Stimulated activated naive CD8-positive, alpha-beta T cell treated with anti-CD3 and anti-CD28 coated beads, Interleukin-15, Interleukin-2, amounts not matched to agents 100 U/mL and 50 U/mL, for 24 hours (primary cell): ENCODE results near the gene LRRC40.
A peak's percentile ranks its signal among the peaks of the same experiment; 100 is the strongest.
"Not testable (repeated sequence)": the region's sequence is repeated elsewhere in the genome, so short reads cannot be mapped to it uniquely, and the experiment has no call there.

Source experiments
- ATAC-seq: fragments of 150-1000 bp; cut with Tn5 transposase; one replicate; pipeline ENCODE4 v1.10.0; 2021
- DNase-seq: peaks from one replicate; pipeline ENCODE4 v3.0.0; 2021

LRRC40 gene

DNA sequence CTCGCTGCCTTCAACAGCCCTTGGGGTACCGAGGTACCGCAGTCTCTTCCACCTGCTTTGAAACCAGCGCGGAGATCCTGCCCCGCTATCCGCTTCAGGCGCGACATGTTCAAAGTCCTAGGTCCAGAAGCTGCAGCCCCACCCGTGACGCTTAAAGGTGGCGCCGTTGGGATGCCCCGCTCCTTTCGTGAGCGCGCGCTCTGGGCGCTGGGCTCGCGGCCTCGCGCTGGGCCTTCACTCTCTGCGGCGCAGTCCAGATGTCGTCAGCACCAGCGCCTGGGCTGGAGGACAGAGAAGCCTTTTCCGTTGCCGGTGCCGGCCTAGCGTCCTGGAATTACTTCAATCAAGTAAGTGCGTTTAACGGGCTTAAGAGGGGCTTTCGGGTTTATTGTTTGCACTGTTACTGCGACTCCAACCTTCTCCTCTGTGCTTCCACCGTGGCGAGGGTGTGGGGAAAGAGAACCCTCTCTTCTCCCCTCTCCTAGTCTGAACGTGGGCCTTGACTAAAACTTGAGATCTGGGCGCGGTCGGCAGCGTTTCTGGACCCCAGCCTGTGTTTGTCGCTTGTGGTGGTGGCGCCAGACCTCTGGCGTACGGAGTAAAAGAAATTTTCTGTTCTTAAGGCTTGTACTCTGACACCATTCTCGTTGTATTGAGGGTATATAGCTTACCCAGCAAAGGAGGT lies at the start of gene LRRC40:
TSS of gene LRRC40 (minus strand) at position 146 of the 685 bp plus-strand sequence. CDS start at position 107, 39 bp downstream.
- ATAC-seq (peak; percentile 99), DNase-seq (peak; percentile 96)

DNA sequence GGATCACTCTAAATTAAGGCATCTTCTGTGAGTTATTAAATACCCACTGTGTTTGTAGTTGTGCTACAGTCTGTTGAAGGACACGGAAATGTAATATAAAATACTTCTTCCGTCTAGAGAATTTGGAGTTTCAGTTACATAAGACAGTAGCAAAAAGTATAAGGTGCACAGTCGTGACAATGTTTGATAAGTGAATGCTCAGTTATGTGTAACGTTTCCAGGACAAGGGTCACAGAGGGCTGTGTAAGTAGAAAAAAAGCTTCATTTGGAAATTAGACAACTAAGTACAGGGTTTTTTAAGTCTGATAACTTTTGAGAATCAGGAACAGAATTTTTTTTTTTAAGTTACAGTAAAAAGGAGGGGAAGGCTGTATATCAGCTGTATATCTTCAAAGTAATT lies 43.4 kb upstream of the LRRC40 start:
- ATAC-seq = no peak
- no peak for DNase-seq

DNA sequence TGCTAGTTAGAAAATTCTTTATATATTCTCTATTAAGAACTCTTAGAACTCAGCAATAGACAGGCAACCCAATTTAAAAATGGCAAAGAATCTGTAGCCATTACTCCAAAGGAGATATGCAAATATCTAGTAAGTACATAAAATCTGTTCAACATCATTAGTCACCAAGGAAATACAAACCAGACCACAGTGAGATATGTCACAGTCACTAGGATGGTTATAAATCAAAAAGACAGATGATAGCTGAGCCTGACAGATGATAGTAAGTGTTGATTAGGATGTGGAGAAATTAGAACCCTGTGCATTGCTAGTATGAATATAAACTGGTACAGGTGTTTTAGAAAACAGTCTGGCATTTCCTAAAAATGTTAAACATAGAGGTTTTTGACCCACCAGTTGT lies 42.4 kb upstream of the LRRC40 start:
- peak; percentile 66 for ATAC-seq

DNA sequence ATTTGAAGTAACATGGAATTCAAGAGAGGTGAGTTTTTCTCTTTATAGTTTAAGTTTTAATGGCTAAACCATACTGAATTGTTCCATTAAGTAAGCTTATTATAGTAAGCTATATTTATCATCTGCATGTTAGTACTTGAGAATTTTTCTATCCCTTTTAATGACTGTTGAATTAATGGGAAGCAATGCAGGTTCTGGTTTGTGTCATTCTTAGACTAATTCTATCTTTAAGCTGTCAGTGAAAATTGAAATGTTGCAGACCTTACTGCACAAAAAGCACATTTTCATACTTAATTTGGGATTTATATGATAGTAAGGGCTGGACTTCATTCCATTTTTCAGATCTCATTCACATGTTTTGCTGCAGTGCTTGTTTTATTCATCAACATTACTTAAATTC lies 41.7 kb upstream of the LRRC40 start:
- ATAC-seq (no peak), DNase-seq (no peak)

More for the DNA sequence above, 42.4 kb upstream of the LRRC40 start:
- DNase-seq = no peak

DNA sequence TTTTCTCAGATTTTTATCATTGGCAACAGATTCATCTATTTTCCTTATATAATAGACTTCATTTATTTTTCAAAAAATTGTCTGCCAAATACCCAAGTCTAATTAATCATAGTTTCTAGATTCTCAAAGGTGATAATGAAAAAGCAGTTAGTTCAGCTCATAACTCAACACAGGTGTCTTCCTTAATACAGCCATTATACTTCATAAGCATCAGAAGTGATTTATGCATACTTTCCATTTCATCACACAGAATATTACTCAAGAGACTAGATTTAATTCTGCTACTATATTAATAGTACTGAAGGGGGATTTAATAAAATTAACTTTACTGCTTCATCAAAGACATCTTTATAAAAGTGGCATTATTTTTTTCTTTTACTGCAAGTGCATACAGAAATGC lies 34.6 kb upstream of the LRRC40 start:
- DNase-seq (no peak), ATAC-seq (no peak)

DNA sequence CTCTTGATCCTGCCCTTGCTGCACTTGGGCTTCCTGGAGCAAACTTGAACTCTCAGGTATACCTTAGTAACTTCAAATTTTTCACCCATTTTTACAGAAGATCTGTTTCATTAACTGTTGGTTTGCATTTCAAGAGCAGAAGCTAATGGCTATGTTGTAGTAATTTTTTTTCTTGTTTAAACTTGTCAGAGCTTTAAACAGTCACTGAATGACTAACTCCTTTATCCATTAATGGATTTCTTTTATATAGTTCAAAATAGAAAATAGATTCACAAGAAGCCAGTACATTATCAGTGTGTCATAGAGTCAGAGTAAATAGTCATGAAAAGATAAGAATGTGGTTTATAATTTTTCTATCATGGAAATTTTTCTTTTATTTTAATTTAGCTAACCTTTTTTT lies 29.4 kb upstream of the LRRC40 start:
- no peak for ATAC-seq
- DNase-seq = no peak

DNA sequence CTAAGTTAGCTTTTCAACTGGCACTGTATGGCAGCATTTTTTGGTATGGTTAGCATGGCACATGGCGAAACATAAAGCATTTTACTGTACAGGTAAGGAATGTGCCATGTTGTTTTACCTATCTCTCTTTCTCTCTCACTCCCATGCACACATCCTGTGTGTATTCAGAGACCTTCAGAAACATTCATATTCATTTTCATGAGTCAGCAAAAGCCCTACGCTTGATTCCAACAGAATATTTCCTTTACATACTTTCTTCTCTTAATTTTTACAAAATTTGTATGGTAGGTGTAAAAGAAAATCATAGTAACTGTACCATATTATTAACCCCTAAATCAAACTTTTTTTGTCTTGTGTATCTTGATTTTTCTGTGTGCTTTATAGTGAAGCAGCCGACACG lies 26.1 kb upstream of the LRRC40 start:
- DNase-seq = no peak
- ATAC-seq = no peak

DNA sequence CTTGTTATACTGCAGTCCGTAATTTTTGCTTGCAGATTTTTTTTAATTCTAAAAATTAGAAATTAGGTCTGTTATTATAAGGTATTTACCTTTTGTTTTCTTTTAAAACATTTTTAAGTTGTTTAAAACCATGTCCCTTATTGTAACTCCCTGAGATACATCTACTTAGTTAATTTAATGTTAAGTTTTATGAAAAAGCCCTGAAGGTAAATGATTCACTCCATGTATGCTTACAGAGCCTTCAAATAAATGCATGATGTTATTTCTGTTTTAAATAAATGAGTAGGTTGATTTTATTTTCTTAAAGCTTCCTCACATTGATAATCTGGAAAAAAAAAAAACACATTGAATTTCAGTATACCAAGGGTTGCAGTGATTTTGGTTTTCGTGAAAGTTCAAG lies 23.3 kb upstream of the LRRC40 start:
- ATAC-seq = no peak

DNA sequence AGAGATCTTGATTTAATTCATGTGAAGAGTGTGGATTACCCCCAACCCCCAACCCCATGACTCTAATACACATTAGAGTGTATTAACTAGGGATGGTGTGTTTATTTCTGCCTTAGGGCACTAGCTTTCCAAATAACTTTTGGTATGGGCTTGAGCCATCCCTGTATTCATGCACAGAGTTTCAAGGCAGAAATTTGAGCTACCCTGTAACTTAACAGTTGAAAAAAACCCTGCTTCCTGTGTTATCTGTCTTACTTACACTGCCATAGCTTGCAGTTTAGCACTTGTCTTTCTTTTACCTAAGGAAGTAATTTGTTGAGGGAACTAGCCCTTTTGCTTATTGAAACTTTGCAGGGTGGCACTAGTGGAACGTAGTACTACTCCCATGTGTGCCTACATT lies 22.1 kb upstream of the LRRC40 start:
- ATAC-seq = no peak

More for the DNA sequence above, 23.3 kb upstream of the LRRC40 start:
- no peak for DNase-seq

DNA sequence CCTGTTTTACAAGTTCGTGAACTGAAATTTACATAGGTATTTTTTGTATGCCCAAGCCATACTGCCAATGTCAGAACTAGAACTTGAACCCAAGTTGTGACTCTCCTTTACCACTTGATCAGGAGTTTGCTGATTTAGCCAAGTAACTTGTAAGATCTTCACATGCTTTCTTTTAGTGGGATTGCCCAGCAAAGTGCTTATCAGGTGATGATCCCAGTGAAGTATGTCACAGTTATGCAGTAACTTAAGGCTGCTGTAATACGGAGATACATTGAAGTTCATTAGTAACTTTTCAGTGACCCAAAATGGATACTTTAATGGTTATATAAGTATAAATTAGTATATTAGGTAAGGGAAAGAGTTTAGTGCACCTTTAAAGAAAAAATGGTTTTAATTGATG lies 19.6 kb upstream of the LRRC40 start:
- ATAC-seq = no peak
- no peak for DNase-seq

More for the DNA sequence above, 22.1 kb upstream of the LRRC40 start:
- no peak for DNase-seq

DNA sequence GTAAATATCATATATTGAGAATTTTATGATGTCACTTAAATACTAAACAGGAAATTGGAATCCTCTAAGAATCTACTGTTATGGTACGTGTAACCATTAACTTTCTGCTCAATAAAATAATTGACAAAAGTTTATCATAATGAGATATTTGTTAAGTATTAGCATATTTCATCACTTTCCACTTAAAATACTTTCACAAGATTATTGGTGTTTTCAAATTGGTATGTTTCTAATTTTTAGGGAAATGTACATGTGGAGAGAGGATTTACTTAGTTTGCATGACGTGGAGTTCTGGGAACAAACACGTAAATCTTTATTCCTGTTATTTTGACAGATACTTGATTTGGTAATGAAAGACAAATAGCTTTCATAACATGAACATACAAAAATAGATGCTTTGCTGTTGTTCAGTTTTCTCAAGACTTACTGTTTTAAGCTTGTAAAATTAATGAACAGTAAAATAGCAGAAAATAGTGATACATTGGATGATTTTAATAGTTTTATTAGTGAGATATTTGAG lies 17.4 kb upstream of the LRRC40 start:
- ATAC-seq = no peak
- no peak for DNase-seq

DNA sequence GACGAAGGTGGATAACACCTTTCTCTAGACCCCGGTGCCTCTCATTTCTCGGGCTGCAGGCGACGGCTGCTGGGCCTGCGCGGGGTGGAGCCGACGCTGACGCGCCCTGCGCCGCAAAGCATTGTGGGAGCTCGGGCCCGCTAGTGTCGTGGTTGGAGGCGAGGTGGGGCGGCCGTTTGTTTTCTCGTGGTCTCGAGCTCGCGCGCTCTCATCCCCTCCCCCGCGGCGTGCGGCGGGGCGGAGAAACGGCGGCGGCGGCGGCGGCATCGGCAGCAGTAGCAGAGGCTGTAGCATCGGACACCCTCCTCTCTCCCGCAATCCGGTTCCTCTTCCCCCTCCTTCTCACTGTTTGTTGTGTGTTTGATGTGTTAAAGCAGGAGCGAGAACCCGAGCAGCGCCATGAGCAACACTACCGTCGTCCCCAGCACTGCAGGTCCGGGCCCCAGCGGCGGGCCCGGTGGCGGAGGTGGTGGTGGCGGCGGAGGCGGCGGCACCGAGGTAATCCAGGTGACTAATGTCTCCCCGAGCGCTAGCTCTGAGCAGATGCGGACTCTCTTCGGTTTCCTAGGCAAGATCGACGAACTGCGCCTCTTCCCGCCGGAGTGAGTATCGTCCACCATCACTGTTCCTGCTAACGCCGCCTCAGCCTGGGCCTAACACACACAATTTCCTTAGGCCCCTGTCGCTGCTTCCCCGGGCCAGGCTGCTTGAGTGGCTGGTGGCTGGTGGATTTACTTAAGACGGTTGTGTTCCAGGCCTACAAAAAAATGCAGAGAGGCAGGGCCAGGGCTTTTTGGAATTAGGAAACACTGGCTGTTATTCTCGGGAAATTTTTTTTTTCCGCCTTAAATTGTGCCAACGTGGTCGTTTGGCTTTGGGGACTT lies 16.1 kb upstream of the LRRC40 start, which contains the start of gene SRSF11:
TSS of gene SRSF11 (plus strand) at position 143 of the 884 bp plus-strand sequence. CDS start at position 400, 257 bp downstream.
- peak; percentile 98 for DNase-seq
- peak; percentile 98 for ATAC-seq

DNA sequence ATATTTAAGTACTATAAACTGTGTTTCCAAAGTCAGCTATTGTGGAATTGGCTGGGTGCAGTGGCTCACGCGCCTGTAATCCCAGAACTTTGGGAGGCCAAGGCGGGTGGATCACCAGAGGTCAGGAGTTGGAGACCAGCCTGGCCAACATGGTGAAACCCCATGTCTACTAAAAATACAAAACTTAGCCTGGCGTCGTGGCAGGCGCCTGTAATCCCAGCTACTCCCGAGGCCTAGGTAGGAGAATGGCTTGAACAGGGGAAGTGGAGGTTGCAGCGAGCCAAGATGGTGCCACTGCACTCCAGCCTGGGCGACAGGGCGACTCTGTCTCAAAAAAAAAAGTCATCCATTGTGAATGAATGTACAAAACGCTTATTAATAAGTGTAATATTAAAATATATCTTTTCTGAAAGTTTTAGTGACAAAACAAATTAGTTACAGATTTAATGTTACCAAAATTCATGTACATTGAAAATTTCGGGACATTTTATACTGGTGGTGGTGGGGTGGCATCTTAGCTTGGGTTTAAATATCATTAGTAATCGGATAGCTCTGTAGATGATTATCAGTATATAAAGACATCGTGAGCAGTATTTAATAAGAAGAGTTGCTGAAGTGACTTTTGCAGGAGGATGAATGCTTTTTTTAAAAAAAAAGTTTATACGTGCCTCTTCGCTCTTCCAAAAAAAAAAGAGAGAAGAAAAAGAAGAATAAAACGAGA lies 15.3 kb upstream of the LRRC40 start:
- DNase-seq (no peak), ATAC-seq (no peak)

DNA sequence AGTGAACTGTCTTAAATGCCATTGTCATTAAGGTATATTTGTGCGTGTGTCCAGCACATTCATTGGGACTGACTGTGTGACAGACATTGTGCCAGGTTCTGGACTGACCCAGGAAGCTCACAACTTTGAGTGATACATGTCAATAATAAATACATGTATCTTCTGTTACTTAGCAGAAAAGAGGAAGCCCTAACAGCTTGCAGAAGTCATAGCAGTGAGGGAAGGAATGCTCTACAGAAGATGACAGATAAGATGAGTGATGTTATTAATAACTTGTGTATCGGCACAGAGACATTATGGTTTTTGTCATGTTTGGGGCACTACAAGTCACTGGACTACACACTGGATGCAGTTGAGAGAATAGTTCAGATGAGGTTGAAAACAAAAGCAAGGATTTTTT lies 14.6 kb upstream of the LRRC40 start:
- ATAC-seq (no peak), DNase-seq (no peak)

DNA sequence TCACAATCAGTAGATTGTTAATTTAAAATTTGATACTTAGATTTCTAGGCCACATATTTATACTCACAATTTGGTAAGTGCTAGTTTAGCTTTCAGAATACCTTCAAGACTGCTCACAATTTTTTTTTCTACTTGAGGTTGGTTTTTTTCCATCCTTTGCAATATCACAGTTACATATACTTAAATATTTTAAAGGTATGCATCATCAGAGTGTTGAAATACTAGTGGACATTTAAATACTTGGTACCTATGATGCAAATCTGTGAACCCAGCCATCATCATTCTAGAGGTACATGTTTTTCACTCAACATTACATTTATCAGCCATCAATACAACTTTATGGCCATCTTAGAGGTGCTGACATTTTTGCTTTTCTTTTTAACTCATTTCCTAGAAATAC lies 6.2 kb upstream of the LRRC40 start:
- ATAC-seq (no peak), DNase-seq (no peak)

DNA sequence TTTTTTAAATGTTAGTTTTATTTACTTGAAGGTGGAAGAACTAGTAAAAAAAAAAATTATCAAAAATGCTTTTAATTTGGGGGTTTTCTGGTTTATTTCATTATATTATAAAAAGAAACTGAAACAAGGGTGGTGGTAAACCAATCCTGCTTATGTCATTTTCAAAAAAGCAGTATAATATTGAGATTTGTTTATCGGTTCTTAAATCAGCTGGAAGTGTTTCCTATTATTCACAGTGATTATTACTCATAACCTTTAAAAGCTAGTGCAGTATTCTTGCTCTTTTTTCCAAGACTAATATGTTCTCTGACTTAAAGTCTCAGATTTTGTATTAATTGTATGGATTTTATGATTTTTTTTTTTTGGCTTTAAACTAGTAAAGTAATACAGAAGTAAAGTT lies 5.4 kb upstream of the LRRC40 start:
- DNase-seq = no peak
- peak; percentile 40 for ATAC-seq

DNA sequence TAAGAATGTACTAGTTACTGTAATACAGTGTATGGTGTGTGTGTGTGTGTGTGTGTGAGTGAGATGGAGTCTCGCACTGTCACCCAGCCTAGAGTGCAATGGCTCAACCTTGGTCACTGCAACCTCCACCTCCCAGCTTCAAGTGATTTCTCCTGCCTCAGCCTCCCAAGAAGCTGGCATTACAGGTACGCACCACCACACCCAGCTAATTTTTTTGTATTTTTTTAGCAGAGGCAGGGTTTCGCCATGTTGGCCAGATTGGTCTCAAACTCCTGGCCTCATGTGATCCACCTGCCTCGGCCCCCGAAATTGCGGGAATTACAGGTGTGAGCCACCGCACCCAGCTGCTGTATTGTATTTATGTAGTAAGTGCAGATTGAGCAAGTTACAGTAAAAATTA lies 2.9 kb upstream of the LRRC40 start:
- DNase-seq = no peak
- ATAC-seq = no peak

DNA sequence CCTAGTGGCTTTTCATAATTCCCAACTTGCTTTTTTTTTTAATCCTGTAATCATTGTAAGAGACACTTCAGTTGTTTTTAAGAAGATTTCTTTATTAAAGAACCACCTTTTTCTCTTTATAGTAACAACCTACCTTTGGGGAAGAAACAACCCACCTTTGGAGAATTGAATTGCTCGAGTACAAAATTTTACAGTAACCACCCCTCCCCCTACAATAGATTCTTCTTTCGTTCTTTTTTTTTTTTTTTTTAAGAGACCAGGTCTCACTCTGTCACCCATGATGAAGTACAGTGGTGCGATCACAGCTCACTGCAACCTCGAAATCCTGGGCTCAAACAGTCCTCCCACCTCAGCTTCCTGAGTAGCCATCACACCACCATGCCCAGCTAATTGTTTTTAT lies 2.1 kb upstream of the LRRC40 start:
- no peak for DNase-seq
- ATAC-seq = no peak

DNA sequence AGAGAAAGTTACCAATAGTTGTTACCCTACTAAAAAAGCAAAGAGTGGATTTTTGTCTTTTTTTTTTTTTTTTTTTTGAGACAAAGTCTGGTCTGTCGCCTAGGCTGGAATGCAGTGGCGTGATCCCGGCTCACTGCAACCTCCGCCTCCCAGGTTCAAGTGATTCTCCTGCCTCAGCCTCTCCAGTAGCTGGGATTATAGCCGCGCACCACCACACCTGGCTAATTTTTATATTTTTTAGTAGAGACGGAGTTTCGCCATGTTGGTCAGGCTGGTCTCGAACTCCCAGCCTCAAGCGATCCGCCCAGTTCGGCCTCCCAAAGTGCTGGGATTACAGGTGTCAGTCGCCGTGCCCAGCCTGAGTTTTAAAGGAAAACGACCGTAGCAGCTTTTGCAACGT lies 1.5 kb upstream of the LRRC40 start:
- not testable (repeated sequence) for ATAC-seq, DNase-seq

DNA sequence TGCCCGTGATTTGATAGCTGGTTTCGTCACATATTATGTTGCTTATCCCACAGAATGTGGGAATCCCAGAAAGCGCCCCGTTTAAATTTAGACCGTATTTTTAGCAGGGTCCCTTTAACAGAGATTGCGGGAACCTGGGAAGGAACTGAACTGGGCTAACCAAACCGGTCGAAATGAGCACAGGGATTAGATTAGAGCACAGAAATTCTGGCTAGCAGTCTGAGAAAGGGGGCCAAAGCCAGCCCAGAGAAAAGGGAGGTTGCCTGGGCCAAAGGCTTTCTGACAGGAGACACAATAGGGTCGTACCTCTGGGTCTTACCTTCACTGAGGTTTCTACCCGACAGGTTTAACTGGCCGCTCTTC lies 327 bp downstream of the LRRC40 start:
- ATAC-seq (no peak), DNase-seq (no peak)

DNA sequence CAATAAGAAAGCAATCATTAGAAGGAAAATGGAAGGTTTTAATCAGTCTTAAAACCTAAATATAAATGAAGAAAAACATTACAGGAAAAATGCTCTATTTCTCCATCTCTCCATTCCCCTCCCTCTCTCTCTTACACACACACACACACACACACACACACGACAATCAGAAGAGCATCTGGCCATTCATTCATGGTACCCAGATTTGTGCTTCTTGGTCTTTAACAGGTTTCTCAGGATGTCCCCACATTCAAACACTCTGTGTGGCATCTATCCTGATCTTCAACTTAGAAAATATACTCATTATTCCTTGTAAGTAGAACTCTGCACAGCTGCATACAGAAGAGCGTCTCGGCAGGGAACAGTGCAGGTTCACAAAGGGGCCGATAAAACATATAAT lies 779 bp downstream of the LRRC40 start:
- no peak for DNase-seq

DNA sequence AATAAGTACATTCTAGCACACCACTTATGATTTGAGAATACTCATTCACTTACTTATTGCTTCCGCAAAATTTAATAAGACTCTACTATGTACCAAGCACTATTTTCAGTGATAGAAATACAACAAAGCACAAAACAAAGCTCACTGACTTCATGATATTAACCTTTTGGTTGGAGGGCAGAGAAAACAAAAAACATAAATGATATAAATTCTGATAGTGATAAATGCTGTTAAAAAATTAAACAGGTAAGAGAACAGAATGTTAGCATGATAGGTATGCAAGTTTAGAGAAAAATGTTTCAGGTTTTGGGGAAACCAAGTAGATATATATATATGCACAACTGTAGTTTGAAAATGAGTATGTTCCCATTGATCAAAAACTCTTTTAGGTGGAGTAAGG lies 1.2 kb downstream of the LRRC40 start:
- DNase-seq (no peak), ATAC-seq (no peak)

More for the DNA sequence above, 779 bp downstream of the LRRC40 start:
- ATAC-seq = no peak
